K562 (cell line): ENCODE data around the gene BANF2. TPM values are rescaled to one million over a fixed set of nuclear protein-coding genes. Genes with fewer than 3 reads are reported as not detected.

Experiments
- ATAC-seq: fragments of 200-7000 bp; cut with Tn5 transposase; 3 replicates; pipeline ENCODE4 v1.9.1; 2020; ENCODE audit warnings: moderate library complexity
- BruUV-seq: library from RNA; stranded (reverse); fragments of 400-500 nt; replicated peaks from 2 replicates; lab custom pipeline; 2021; lab: Mats Ljungman, UMichigan
- CTCF ChIA-PET: fragments of 300-600 bp; formaldehyde crosslinking; extraction: SDS; loops from one replicate; lab custom pipeline; 2021; ENCODE audit warnings: low intra/inter-chr PET ratio; lab: Yijun Ruan, JAX
- POLR2A ChIA-PET: fragments of 300-600, 350-650 bp; sonication (Branson Sonifier 250); formaldehyde crosslinking; extraction: SDS; loops from one replicate; lab custom pipeline; 2021; ENCODE audit warnings: antibody characterized with exemption, inconsistent platforms; lab: Yijun Ruan, JAX
- DNase-seq, 4 experiments: peaks; one replicate each; pipeline versions ENCODE4 v3.0.0 to v3.0.0-alpha.2; 2011 to 2018; ENCODE audit warnings: low spot score in 3 of 4, mixed read lengths in 3 of 4; ENCODE audit errors: extremely low read depth in 1 of 4
- FAIRE-seq: peaks from 2 replicates; lab custom pipeline; 2011; peaks lifted over from hg19 to GRCh38; lab: Jason Lieb, UNC
- H2AFZ ChIP-seq: 2 replicates; pipeline ENCODE4 v1.6.0; 2011; ENCODE audit warnings: low read depth, low read length, control low read depth, inconsistent platforms
- H3K27ac ChIP-seq: fragments of 200-600 bp; 3 replicates; pipeline ENCODE4 v1.8.0; 2011; ENCODE audit warnings: low read depth, mild to moderate bottlenecking, control low read depth, inconsistent platforms, low read length, moderate library complexity, mixed read lengths; ENCODE audit errors: extremely low read depth
- H3K27me3 ChIP-seq, 2 experiments: fragments of 300-600 bp in 1 of 2; 2 replicates in 1 of 2; 3 replicates in 1 of 2; pipeline versions ENCODE4 v1.6.0 to v1.8.0; 2011; ENCODE audit warnings: inconsistent platforms in 2 of 2, low read length in 2 of 2, mild to moderate bottlenecking in 1 of 2, mixed read lengths in 1 of 2, moderate library complexity in 1 of 2; ENCODE audit not compliant: control insufficient read depth in 2 of 2, insufficient read depth in 2 of 2
- H3K36me3 ChIP-seq: fragments of 300-600 bp; 3 replicates; pipeline ENCODE4 v1.8.0; 2011; ENCODE audit warnings: mild to moderate bottlenecking, low read length, inconsistent platforms; ENCODE audit not compliant: control insufficient read depth, insufficient read depth
- H3K4me1 ChIP-seq, 2 experiments: fragments of 200-600 bp in 1 of 2; replicated peaks in 1 of 2; 2 replicates in 1 of 2; 3 replicates in 1 of 2; pipeline versions ENCODE4 v1.5.1 to v1.8.0; 2011; ENCODE audit warnings: inconsistent platforms in 2 of 2, low read length in 2 of 2, mild to moderate bottlenecking in 1 of 2, mixed read lengths in 1 of 2, moderate library complexity in 1 of 2; ENCODE audit not compliant: control insufficient read depth in 2 of 2, insufficient read depth in 2 of 2
- H3K4me2 ChIP-seq: 2 replicates; pipeline ENCODE4 v1.6.1; 2011; ENCODE audit warnings: low read length, control low read depth, inconsistent platforms, mixed read lengths; ENCODE audit not compliant: insufficient read depth
- H3K4me3 ChIP-seq: fragments of 200-600 bp; sonication (generic), shearing (Covaris generic); 2 replicates; pipeline ENCODE4 v1.5.1; 2016; ENCODE audit warnings: control low read depth, inconsistent platforms
- H3K79me2 ChIP-seq: fragments of 200-600 bp; 3 replicates; pipeline ENCODE4 v1.8.0; 2011; ENCODE audit warnings: low read length, inconsistent platforms; ENCODE audit not compliant: control insufficient read depth, insufficient read depth
- H3K9ac ChIP-seq, 2 experiments: 2 replicates each; pipeline versions ENCODE4 v1.6.0 to v1.6.1; 2011; ENCODE audit warnings: low read depth in 2 of 2, low read length in 2 of 2, control low read depth in 1 of 2, inconsistent platforms in 1 of 2, mild to moderate bottlenecking in 1 of 2, mixed read lengths in 1 of 2; ENCODE audit not compliant: insufficient read depth in 1 of 2
- H3K9me1 ChIP-seq: one replicate; pipeline ENCODE4 v1.6.0; 2011; ENCODE audit warnings: inconsistent platforms, mild to moderate bottlenecking, low read length, moderate library complexity; ENCODE audit not compliant: control insufficient read depth, insufficient read depth
- H3K9me3 ChIP-seq: replicated peaks from 2 replicates; pipeline ENCODE4 v1.5.1; 2011; ENCODE audit warnings: low read depth, low read length, inconsistent platforms; ENCODE audit not compliant: control insufficient read depth, insufficient read depth
- H4K20me1 ChIP-seq: replicated peaks from 2 replicates; pipeline ENCODE4 v1.6.1; 2011; ENCODE audit warnings: low read length, inconsistent platforms, mixed read lengths; ENCODE audit not compliant: control insufficient read depth, insufficient read depth
- ARID3A ChIP-seq: IDR thresholded peaks from 2 replicates; pipeline ENCODE4 v1.6.1; 2012; ENCODE audit warnings: low read depth, low read length, improper control_type of control experiment, borderline replicate concordance
- HOXB6 ChIP-seq: fragments of 250-450 bp; sonication (Bioruptor Pico); IDR thresholded peaks from 2 replicates; pipeline ENCODE4 v1.5.1; 2022; ENCODE audit warnings: mild to moderate bottlenecking, borderline replicate concordance
- MECOM ChIP-seq: fragments of 250-450 bp; sonication (Bioruptor Pico); IDR thresholded peaks from 2 replicates; pipeline ENCODE4 v1.8.0; 2022; ENCODE audit warnings: inconsistent platforms
- POLR3G ChIP-seq: IDR thresholded peaks from 2 replicates; pipeline ENCODE4 v1.6.1; 2011; ENCODE audit not compliant: insufficient read length, insufficient replicate concordance; ENCODE audit errors: extremely low read depth
- RFX1 ChIP-seq: fragments of 450-650 bp; IDR thresholded peaks from 2 replicates; pipeline ENCODE4 v1.6.1; 2016; ENCODE audit warnings: mild to moderate bottlenecking, moderate library complexity
- SMARCC2 ChIP-seq: fragments of 450-650 bp; IDR thresholded peaks from 2 replicates; pipeline ENCODE4 v1.6.1; 2017; ENCODE audit warnings: antibody characterized with exemption, moderate library complexity, mild to moderate bottlenecking, low read depth
- TEAD4 ChIP-seq, 2 experiments: sonication (generic) in 1 of 2; formaldehyde crosslinking in 1 of 2; IDR thresholded peaks; 2 replicates each; pipeline versions ENCODE4 v1.6.1 to v1.8.0; 2012 to 2022; ENCODE audit warnings: borderline replicate concordance in 1 of 2, inconsistent platforms in 1 of 2, low read length in 1 of 2, mild to moderate bottlenecking in 1 of 2, missing genetic modification reagents in 1 of 2
- ZBTB2 ChIP-seq: fragments of 450-650 bp; IDR thresholded peaks from 2 replicates; pipeline ENCODE4 v1.6.1; 2016; ENCODE audit warnings: antibody characterized with exemption
- ZNF174 ChIP-seq: fragments of 250-450 bp; sonication (Bioruptor Pico); IDR thresholded peaks from 2 replicates; pipeline ENCODE4 v1.4.0; 2020; ENCODE audit warnings: mild to moderate bottlenecking
- ZNF232 ChIP-seq: sonication (generic); formaldehyde crosslinking; IDR thresholded peaks from 2 replicates; pipeline ENCODE4 v1.8.0; 2022; ENCODE audit warnings: mild to moderate bottlenecking, missing genetic modification reagents
- ZZZ3 ChIP-seq: fragments of 450-650 bp; IDR thresholded peaks from 2 replicates; pipeline ENCODE4 v1.6.1; 2016; ENCODE audit warnings: antibody characterized with exemption, mild to moderate bottlenecking, moderate library complexity
- WGBS: fragments of 100-300 bp; shearing (Covaris generic); methylation state at CpG from one replicate; pipeline ENCODE4 v1.1.6; 2016; ENCODE audit warnings: low coverage, mixed read lengths; ENCODE audit not compliant: insufficient coverage; ENCODE audit errors: missing lambda C conversion rate; 5-methylcytosine and 5-hydroxymethylcytosine counted together
- in situ Hi-C: fragments of 300-500 bp; cut with MboI; formaldehyde crosslinking; loops from 4 replicates; pipeline ENCODE4 v1.15.0; 2018; ENCODE audit warnings: inconsistent platforms, mixed read lengths
- intact Hi-C: fragments of 100-400 bp; cut with micrococcal nuclease; formaldehyde crosslinking; loops from 2 replicates; pipeline ENCODE4 v1.14.2; 2022
- polyA plus RNA-seq, 8 experiments: library from polyadenylated mRNA; depleted of rRNA in 4 of 8; stranded (reverse) in 5 of 8; unstranded in 3 of 8; fragments of >200 nt; fragmentation: Nextera tagmentation in 2 of 8; fragmentation: Illumina TruSeq in 1 of 8; extraction: Ambion mirVana in 2 of 8; extraction: Trizol in 1 of 8; gene quantifications; 2 replicates each; pipeline versions ENCODE4 v1.2.1 to v1.2.3, GENCODE V29; 2011 to 2014; ENCODE audit warnings: inconsistent platforms in 1 of 8, missing spikeins in 1 of 8
- total RNA-seq, 7 experiments: library from RNA; depleted of rRNA in 6 of 7; stranded (reverse); fragments of >200 nt in 6 of 7; fragmentation: Illumina TruSeq in 2 of 7; extraction: Trizol in 2 of 7; gene quantifications; 2 replicates each; pipeline versions ENCODE4 v1.2.1 to v1.2.3, GENCODE V29; 2011 to 2021; ENCODE audit warnings: low replicate concordance in 1 of 7
- TF ChIP-seq, protein P1 (sequence below): sonication (generic); formaldehyde crosslinking; IDR thresholded peaks from 2 replicates; pipeline ENCODE4 v1.9.0; 2022; ENCODE audit warnings: mild to moderate bottlenecking, missing genetic modification reagents
- TF ChIP-seq, protein P2 (sequence below), 2 experiments: fragments of 450-650 bp; IDR thresholded peaks; 2 replicates each; pipeline ENCODE4 v1.6.1; 2018; ENCODE audit warnings: mild to moderate bottlenecking in 2 of 2, low read depth in 1 of 2; ENCODE audit not compliant: partially characterized antibody in 2 of 2

Gene BANF2
- total and polyA plus RNA-seq, 9 of the 15 experiments (the other 6 are each of a cell fraction or from before 2014, with no cell fraction given) = not detected

DNA sequence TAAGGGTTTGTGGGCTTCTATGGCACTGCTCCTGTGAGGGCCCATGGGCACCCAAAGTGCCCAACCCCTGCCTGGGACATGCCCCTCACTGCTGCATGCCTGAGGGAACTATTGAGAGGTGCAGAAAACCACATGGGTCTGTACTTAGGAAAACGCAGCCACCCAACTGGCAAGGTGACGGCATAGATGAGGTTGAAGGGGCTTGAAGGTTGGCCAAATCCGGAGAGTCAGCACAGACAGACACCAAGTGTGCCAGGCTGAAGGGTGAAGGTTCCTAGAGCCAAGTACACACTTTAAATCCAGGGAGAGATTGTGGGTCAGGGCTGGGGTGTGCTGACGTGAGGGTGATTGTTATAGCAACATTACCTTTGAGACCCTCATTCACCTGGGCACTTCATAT lies 6.2 kb downstream of the BANF2 start (continued):
- TF ChIP-seq ZNF232 (CRISPR knock-in tag) = no peak
- no peak for TF ChIP-seq MECOM (CRISPR knock-in tag)
- TF ChIP-seq, protein P1, sequence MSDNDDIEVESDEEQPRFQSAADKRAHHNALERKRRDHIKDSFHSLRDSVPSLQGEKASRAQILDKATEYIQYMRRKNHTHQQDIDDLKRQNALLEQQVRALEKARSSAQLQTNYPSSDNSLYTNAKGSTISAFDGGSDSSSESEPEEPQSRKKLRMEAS = no peak
- TF ChIP-seq, protein P2, sequence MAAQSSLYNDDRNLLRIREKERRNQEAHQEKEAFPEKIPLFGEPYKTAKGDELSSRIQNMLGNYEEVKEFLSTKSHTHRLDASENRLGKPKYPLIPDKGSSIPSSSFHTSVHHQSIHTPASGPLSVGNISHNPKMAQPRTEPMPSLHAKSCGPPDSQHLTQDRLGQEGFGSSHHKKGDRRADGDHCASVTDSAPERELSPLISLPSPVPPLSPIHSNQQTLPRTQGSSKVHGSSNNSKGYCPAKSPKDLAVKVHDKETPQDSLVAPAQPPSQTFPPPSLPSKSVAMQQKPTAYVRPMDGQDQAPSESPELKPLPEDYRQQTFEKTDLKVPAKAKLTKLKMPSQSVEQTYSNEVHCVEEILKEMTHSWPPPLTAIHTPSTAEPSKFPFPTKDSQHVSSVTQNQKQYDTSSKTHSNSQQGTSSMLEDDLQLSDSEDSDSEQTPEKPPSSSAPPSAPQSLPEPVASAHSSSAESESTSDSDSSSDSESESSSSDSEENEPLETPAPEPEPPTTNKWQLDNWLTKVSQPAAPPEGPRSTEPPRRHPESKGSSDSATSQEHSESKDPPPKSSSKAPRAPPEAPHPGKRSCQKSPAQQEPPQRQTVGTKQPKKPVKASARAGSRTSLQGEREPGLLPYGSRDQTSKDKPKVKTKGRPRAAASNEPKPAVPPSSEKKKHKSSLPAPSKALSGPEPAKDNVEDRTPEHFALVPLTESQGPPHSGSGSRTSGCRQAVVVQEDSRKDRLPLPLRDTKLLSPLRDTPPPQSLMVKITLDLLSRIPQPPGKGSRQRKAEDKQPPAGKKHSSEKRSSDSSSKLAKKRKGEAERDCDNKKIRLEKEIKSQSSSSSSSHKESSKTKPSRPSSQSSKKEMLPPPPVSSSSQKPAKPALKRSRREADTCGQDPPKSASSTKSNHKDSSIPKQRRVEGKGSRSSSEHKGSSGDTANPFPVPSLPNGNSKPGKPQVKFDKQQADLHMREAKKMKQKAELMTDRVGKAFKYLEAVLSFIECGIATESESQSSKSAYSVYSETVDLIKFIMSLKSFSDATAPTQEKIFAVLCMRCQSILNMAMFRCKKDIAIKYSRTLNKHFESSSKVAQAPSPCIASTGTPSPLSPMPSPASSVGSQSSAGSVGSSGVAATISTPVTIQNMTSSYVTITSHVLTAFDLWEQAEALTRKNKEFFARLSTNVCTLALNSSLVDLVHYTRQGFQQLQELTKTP (IDR thresholded peaks at IDR 0.05; ENCODE audit: low read depth in 1 of 2, partially characterized antibody in 2 of 2) = no peak
- no peak for TF ChIP-seq POLR3G

GRCh38 chr20:17706632-17707031 lies 6.9 kb downstream of the BANF2 start:
- FAIRE-seq (no peak), ATAC-seq (no peak), DNase-seq (no peak)
- Histone ChIP-seq H3K27ac (no peak overlapping the region), H4K20me1 (no peaks in the 10 kb centered on the region), H2AFZ (no peak overlapping the region), H3K4me1 (peaks cover 0 to 6% of the 10 kb centered on the region in 2 experiments; a peak in 3 of 5 replicates), H3K36me3 (no peaks in the 10 kb centered on the region), H3K9ac (no peak overlapping the region), H3K4me2 (no peak overlapping the region), H3K9me3 (no peaks in the 10 kb centered on the region), H3K27me3 (peaks cover 0 to 35% of the 10 kb centered on the region in 2 experiments; a peak in 4 of 5 replicates), H3K9me1 (no peaks in the 10 kb centered on the region), H3K4me3 (no peak overlapping the region), H3K79me2 (no peaks in the 10 kb centered on the region)
- TF ChIP-seq HOXB6 = no peak
- TF ChIP-seq ZBTB2 = no peak
- TF ChIP-seq TEAD4 (IDR thresholded peaks at IDR 0.05; ENCODE audit: low read length) = no peak
- no peak for TF ChIP-seq TEAD4 (CRISPR knock-in tag; IDR thresholded peaks at IDR 0.05; ENCODE audit: borderline replicate concordance)
- no peak for TF ChIP-seq SMARCC2
- TF ChIP-seq RFX1 = no peak
- no peak for TF ChIP-seq ARID3A
- TF ChIP-seq ZNF174 (CRISPR knock-in tag) = no peak
- no peak for TF ChIP-seq ZZZ3
- ChIA-PET POLR2A (interaction anchor here (0.7 kb wide), 1 partner anchor 164 kb away, joined by 3 read pairs; no protein-coding TSS in a partner anchor), CTCF (no interaction called here)
- WGBS = 0% methylated on average over 3 of the region's 3 CpGs
- intact Hi-C loops = no loop called here
- BruUV-seq = no TSS peak
- in situ Hi-C loops = no loop called here
